Tibial nerve (tissue), 4 donors: ENCODE measurements around the gene KLF11.

ENCODE experiments used
- EP300 ChIP-seq, 2 donors: sonication (generic); formaldehyde crosslinking; IDR thresholded peaks; one replicate each; pipeline ENCODE4 v1.6.1; 2017; ENCODE audit warnings: antibody characterized with exemption in 2 of 2, mild to moderate bottlenecking in 1 of 2
- TF ChIP-seq, protein P1 (sequence below), 5 experiments: fragments of 200-600 bp in 3 of 5; fragments of 450-650 bp in 2 of 5; sonication (generic) in 3 of 5; IDR thresholded peaks; one replicate each; pipeline ENCODE4 v1.5.1; 2016 to 2019; ENCODE audit warnings: antibody characterized with exemption in 5 of 5, mild to moderate bottlenecking in 3 of 5, moderate library complexity in 2 of 5

DNA sequence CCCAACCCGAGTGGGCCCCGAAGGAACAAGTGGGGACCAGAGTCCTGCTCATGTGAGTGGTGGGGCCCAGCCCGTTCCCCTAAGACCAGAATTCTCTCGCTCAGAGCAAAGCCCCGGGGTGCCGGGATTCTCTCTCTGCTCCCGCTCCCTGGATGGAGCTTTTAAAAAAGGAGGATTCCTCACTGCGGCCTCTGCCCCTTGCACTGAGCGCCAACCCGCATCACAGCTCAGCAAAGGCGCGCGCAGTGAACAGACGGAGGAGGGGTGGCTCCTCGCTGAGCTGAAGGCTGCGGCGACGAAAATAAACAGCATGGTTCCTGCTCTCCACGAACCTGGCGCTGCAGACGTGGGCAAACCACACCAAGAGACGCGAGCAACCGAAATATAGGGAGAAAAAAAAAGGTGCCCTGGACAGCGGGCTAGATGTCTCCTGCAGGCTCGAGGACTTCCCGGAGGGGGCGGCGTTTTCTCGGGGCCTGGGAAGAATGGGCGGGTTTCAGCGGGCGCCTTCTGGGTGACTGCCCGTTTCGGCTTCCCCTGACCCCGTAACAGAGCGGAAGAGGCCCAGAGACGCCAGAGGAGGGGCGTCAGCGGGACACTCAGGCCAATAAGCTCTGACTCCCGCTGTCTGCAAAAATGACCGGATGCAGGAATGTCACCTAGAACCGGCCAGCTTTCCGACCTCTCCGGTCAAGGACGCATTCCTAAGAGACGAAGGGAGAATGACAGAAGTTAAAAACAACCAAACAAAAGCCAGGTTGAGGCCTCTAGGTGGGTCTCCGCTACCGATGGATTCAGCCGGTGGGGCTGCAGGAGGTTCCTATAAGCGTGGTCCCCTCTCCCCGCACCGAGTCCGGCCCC, 819 bp upstream of the KLF11 start:
- TF ChIP-seq EP300 (IDR thresholded peaks at IDR 0.05): peak in 1 of 2 donors; percentile 54
- TF ChIP-seq, protein P1, sequence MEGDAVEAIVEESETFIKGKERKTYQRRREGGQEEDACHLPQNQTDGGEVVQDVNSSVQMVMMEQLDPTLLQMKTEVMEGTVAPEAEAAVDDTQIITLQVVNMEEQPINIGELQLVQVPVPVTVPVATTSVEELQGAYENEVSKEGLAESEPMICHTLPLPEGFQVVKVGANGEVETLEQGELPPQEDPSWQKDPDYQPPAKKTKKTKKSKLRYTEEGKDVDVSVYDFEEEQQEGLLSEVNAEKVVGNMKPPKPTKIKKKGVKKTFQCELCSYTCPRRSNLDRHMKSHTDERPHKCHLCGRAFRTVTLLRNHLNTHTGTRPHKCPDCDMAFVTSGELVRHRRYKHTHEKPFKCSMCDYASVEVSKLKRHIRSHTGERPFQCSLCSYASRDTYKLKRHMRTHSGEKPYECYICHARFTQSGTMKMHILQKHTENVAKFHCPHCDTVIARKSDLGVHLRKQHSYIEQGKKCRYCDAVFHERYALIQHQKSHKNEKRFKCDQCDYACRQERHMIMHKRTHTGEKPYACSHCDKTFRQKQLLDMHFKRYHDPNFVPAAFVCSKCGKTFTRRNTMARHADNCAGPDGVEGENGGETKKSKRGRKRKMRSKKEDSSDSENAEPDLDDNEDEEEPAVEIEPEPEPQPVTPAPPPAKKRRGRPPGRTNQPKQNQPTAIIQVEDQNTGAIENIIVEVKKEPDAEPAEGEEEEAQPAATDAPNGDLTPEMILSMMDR (IDR thresholded peaks at IDR 0.05): peak in 2 of 5 experiments; percentile 27 to 49
